Measurements from ENCODE around the gene CDCA4. TPM values are rescaled to one million over a fixed set of nuclear protein-coding genes. Genes with fewer than 3 reads are reported as not detected.

Gene CDCA4
- total RNA-seq, 2 donors from 2014 or later: 12.3 to 17.6 TPM

GRCh38 chr14:105018414-105018813, 2.5 kb downstream of the CDCA4 start:
- H3K36me3 ChIP-seq: no peaks in the 10 kb centered on the region
- no peak overlapping the region for H3K27ac ChIP-seq
- DNase-seq (ENCODE audit: low spot score): no peak
- H3K9me3 ChIP-seq: no peaks in the 10 kb centered on the region
- no peaks in the 10 kb centered on the region for H3K27me3 ChIP-seq (replicated peaks; ENCODE audit: insufficient read depth)
- peaks cover 3% of the 10 kb centered on the region for H3K4me1 ChIP-seq (replicated peaks)
- intact Hi-C loops (cut with DNase I): no loop called here
- no peak for TF ChIP-seq POLR2AphosphoS5 (IDR thresholded peaks at IDR 0.05)
- TF ChIP-seq, protein P1, sequence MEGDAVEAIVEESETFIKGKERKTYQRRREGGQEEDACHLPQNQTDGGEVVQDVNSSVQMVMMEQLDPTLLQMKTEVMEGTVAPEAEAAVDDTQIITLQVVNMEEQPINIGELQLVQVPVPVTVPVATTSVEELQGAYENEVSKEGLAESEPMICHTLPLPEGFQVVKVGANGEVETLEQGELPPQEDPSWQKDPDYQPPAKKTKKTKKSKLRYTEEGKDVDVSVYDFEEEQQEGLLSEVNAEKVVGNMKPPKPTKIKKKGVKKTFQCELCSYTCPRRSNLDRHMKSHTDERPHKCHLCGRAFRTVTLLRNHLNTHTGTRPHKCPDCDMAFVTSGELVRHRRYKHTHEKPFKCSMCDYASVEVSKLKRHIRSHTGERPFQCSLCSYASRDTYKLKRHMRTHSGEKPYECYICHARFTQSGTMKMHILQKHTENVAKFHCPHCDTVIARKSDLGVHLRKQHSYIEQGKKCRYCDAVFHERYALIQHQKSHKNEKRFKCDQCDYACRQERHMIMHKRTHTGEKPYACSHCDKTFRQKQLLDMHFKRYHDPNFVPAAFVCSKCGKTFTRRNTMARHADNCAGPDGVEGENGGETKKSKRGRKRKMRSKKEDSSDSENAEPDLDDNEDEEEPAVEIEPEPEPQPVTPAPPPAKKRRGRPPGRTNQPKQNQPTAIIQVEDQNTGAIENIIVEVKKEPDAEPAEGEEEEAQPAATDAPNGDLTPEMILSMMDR (IDR thresholded peaks at IDR 0.05): no peak
- no peak for TF ChIP-seq POLR2A (IDR thresholded peaks at IDR 0.05)
- no peak overlapping the region for H3K4me3 ChIP-seq
- 72% methylated on average over 4 of the region's 4 CpGs for WGBS

DNA sequence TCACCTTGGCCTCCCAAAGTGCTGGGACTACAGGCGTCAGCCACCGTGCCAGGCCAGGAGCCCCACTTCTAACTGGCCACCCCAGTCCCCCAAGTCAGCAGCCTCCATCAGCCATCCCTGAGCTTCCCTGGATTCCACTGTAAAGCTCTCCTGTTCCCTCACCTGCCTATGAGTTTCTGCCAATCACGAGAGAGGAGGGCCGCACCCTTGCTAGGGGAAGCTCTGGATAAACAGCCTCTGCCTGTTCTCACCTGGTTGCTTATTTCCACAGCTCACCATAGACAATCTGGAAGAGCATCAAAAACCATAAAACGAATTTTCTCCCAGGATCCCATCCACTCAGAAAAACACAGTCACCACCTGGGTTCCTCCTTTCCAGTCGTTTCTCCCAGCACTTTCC, 5.0 kb downstream of the CDCA4 start:
- intact Hi-C loops (cut with DNase I): no loop called here
- peaks cover 0 to 2% of the 10 kb centered on the region in 2 donors for H3K36me3 ChIP-seq
- H3K9me3 ChIP-seq: no peaks in the 10 kb centered on the region

GRCh38 chr14:105015242-105015641, 5.6 kb downstream of the CDCA4 start:
- intact Hi-C loops (cut with DNase I): no loop called here
- Histone ChIP-seq H3K36me3 (peaks cover 0 to 4% of the 10 kb centered on the region in 2 donors), H3K27ac (no peak overlapping the region), H3K9me3 (no peaks in the 10 kb centered on the region), H3K4me3 (no peak overlapping the region), H3K4me1 (replicated peaks) (no peaks in the 10 kb centered on the region), H3K27me3 (replicated peaks; ENCODE audit: insufficient read depth) (no peaks in the 10 kb centered on the region)
- no peak for DNase-seq (ENCODE audit: low spot score)
- no peak for TF ChIP-seq POLR2A (IDR thresholded peaks at IDR 0.05)
- WGBS: 87% methylated on average over 9 of the region's 9 CpGs

More for the DNA sequence above, 5.0 kb downstream of the CDCA4 start:
- 74% methylated on average over 6 of the region's 6 CpGs for WGBS
- Histone ChIP-seq H3K27me3 (replicated peaks; ENCODE audit: insufficient read depth) (no peaks in the 10 kb centered on the region), H3K4me1 (replicated peaks) (no peaks in the 10 kb centered on the region), H3K27ac (no peak overlapping the region), H3K4me3 (no peak overlapping the region)
- TF ChIP-seq, protein P1 (IDR thresholded peaks at IDR 0.05): no peak
- TF ChIP-seq POLR2A (IDR thresholded peaks at IDR 0.05) (no peak), POLR2AphosphoS5 (IDR thresholded peaks at IDR 0.05) (no peak)
- no peak for DNase-seq (ENCODE audit: low spot score)

- no peaks in the 10 kb centered on the region for H3K9me3 ChIP-seq
- H3K4me1 ChIP-seq (replicated peaks): no peaks in the 10 kb centered on the region
- no peak overlapping the region for H3K4me3 ChIP-seq
- no peak overlapping the region for H3K27ac ChIP-seq
- TF ChIP-seq, protein P1 (IDR thresholded peaks at IDR 0.05): no peak
- no peak for TF ChIP-seq POLR2AphosphoS5 (IDR thresholded peaks at IDR 0.05)
- TF ChIP-seq POLR2A (IDR thresholded peaks at IDR 0.05): no peak
- peaks cover 0 to 4% of the 10 kb centered on the region in 2 donors for H3K36me3 ChIP-seq
- 71% methylated on average over 4 of the region's 4 CpGs for WGBS
- intact Hi-C loops (cut with DNase I): no loop called here
- no peaks in the 10 kb centered on the region for H3K27me3 ChIP-seq (replicated peaks; ENCODE audit: insufficient read depth)
- no peak for DNase-seq (ENCODE audit: low spot score)
These were observed 6.3 kb downstream of the CDCA4 start for GRCh38 chr14:105014631-105015030.

- no peak for DNase-seq (ENCODE audit: low spot score)
- H3K27ac ChIP-seq: no peak overlapping the region
- H3K4me1 ChIP-seq (replicated peaks): no peaks in the 10 kb centered on the region
- intact Hi-C loops (cut with DNase I): no loop called here
- H3K9me3 ChIP-seq: no peaks in the 10 kb centered on the region
- H3K4me3 ChIP-seq: no peak overlapping the region
- WGBS: 92% methylated on average over 9 of the region's 9 CpGs
- peaks cover 0 to 4% of the 10 kb centered on the region in 2 donors for H3K36me3 ChIP-seq
- no peaks in the 10 kb centered on the region for H3K27me3 ChIP-seq (replicated peaks; ENCODE audit: insufficient read depth)
- TF ChIP-seq POLR2A (IDR thresholded peaks at IDR 0.05): no peak
- TF ChIP-seq POLR2AphosphoS5 (IDR thresholded peaks at IDR 0.05): no peak
- TF ChIP-seq, protein P1 (IDR thresholded peaks at IDR 0.05): no peak
These were observed 6.9 kb downstream of the CDCA4 start for GRCh38 chr14:105014032-105014431.
